KMS-11 (cell line): ENCODE measurements around the gene DAAM2.

Experiments used
- H2AFZ ChIP-seq: fragments of 200-600 bp; sonication (generic); 2 replicates; pipeline ENCODE4 v1.6.1; 2016; ENCODE audit warnings: antibody characterized with exemption, mixed run types, low read depth
- H3K27ac ChIP-seq: fragments of 200-600 bp; sonication (generic); 2 replicates; pipeline ENCODE4 v1.6.1; 2016; ENCODE audit warnings: mild to moderate bottlenecking, mixed run types
- H3K27me3 ChIP-seq: fragments of 200-600 bp; sonication (generic); 2 replicates; pipeline ENCODE4 v1.6.1; 2017; ENCODE audit warnings: mild to moderate bottlenecking, low read depth, mixed run types, moderate library complexity; ENCODE audit not compliant: insufficient read depth
- H3K36me3 ChIP-seq: fragments of 200-600 bp; sonication (generic); 2 replicates; pipeline ENCODE4 v1.6.1; 2017; ENCODE audit warnings: mild to moderate bottlenecking, mixed run types; ENCODE audit not compliant: insufficient read depth
- H3K4me1 ChIP-seq: fragments of 200-600 bp; sonication (generic); 2 replicates; pipeline ENCODE4 v1.6.1; 2016; ENCODE audit warnings: mild to moderate bottlenecking, low read depth, mixed run types; ENCODE audit not compliant: poor library complexity, severe bottlenecking
- H3K4me2 ChIP-seq: fragments of 200-600 bp; sonication (generic); 2 replicates; pipeline ENCODE4 v1.7.0; 2016; ENCODE audit warnings: mild to moderate bottlenecking, mixed run types
- H3K4me3 ChIP-seq: fragments of 200-600 bp; sonication (generic); IDR thresholded peaks from 2 replicates; pipeline ENCODE4 v1.6.1; 2017; ENCODE audit warnings: low read depth, low read length, mixed read lengths; ENCODE audit not compliant: insufficient read depth
- H3K79me2 ChIP-seq: fragments of 200-600 bp; sonication (generic); 2 replicates; pipeline ENCODE4 v1.6.1; 2016; ENCODE audit warnings: low read depth, mixed run types; ENCODE audit not compliant: insufficient read depth
- H3K9ac ChIP-seq: fragments of 200-600 bp; sonication (generic); 2 replicates; pipeline ENCODE4 v1.6.1; 2016; ENCODE audit warnings: mild to moderate bottlenecking, mixed run types
- H4K20me1 ChIP-seq: fragments of 200-600 bp; sonication (generic); 2 replicates; pipeline ENCODE4 v1.6.1; 2016; ENCODE audit warnings: mild to moderate bottlenecking, mixed run types; ENCODE audit not compliant: insufficient read depth
- CTCF ChIP-seq: fragments of 200-600 bp; sonication (generic); conservative IDR thresholded peaks from 2 replicates; pipeline ENCODE4 v1.6.1; 2017; ENCODE audit warnings: low read depth, mild to moderate bottlenecking, antibody characterized with exemption, low read length, moderate library complexity, mixed read lengths

DAAM2 gene

DNA sequence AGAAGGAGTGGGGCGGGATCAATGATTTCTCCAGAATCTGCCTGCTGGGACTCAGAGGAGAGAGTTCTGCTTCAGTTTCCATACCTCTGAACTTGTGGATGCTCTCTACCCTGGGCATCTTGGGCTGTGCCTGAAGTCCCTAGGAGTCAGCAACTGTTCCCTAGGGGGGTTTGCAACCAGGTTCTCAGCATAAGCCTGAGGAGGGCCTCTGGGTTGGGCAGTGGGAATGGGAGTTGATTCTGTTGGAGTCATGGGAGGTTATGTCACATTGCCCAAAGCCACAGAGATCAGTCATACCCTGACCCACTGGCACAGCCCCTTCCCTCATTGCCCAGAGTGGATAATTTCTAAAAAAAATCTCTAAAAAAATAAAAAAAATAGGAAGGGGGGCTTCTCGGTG, 94.7 kb downstream of the DAAM2 start:
- H3K27ac ChIP-seq: no peak overlapping the region
- no peaks in the 10 kb centered on the region for H3K27me3 ChIP-seq
- no peak overlapping the region for H3K9ac ChIP-seq
- H4K20me1 ChIP-seq: no peaks in the 10 kb centered on the region
- no peak for TF ChIP-seq CTCF
- H3K4me2 ChIP-seq: no peak overlapping the region
- no peak overlapping the region for H2AFZ ChIP-seq
- H3K4me3 ChIP-seq: no peak overlapping the region
- no peaks in the 10 kb centered on the region for H3K4me1 ChIP-seq
- no peaks in the 10 kb centered on the region for H3K79me2 ChIP-seq
- H3K36me3 ChIP-seq: no peaks in the 10 kb centered on the region

GRCh38 chr6:39887692-39888450, 95.7 kb downstream of the DAAM2 start:
- Histone ChIP-seq H3K79me2 (no peaks in the 10 kb centered on the region), H3K27ac (no peak overlapping the region), H3K27me3 (no peaks in the 10 kb centered on the region), H3K36me3 (no peaks in the 10 kb centered on the region), H3K4me1 (no peaks in the 10 kb centered on the region), H3K4me3 (no peak overlapping the region), H3K4me2 (no peak overlapping the region), H3K9ac (no peak overlapping the region), H4K20me1 (no peaks in the 10 kb centered on the region), H2AFZ (no peak overlapping the region)
- TF ChIP-seq CTCF: no peak

DNA sequence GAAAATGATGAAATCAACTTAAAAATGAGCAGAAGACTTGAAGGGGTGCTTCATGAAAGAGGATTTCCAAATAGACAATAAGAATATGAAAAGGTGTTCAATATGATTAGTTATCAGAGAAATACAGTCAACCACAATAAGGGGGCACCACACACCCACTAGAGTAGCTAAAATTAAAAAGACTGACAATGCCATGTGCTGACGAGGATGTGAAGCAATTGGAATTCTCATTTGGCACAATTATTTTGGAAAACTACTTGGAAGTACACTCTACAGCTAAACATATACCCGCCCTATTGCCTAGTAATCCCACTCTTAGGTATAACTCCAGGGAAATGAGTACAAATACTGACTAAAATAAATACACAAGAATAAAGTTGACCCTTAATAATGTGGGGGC, 97.1 kb downstream of the DAAM2 start:
- Histone ChIP-seq H2AFZ (no peak overlapping the region), H3K27ac (no peak overlapping the region), H3K4me3 (no peak overlapping the region), H3K36me3 (no peaks in the 10 kb centered on the region), H3K4me1 (no peaks in the 10 kb centered on the region), H3K79me2 (no peaks in the 10 kb centered on the region), H4K20me1 (no peaks in the 10 kb centered on the region), H3K4me2 (no peak overlapping the region), H3K9ac (no peak overlapping the region), H3K27me3 (no peaks in the 10 kb centered on the region)
- no peak for TF ChIP-seq CTCF

GRCh38 chr6:39891353-39891752, 99.2 kb downstream of the DAAM2 start:
- no peaks in the 10 kb centered on the region for H3K27me3 ChIP-seq
- no peaks in the 10 kb centered on the region for H3K79me2 ChIP-seq
- no peak overlapping the region for H3K27ac ChIP-seq
- H2AFZ ChIP-seq: no peak overlapping the region
- H3K36me3 ChIP-seq: no peaks in the 10 kb centered on the region
- no peaks in the 10 kb centered on the region for H4K20me1 ChIP-seq
- no peak overlapping the region for H3K9ac ChIP-seq
- no peak for TF ChIP-seq CTCF
- H3K4me2 ChIP-seq: no peak overlapping the region
- H3K4me1 ChIP-seq: no peaks in the 10 kb centered on the region
- H3K4me3 ChIP-seq: no peak overlapping the region
